ENCODE results near the gene MEGF11. TPM values are rescaled to one million over a fixed set of nuclear protein-coding genes. Genes with fewer than 3 reads are reported as not detected.

Gene MEGF11
- polyA plus RNA-seq, 3 donors = not detected

GRCh38 chr15:66167854-66168253, 85.7 kb downstream of the MEGF11 start:
- Histone ChIP-seq H3K4me2 (replicated peaks; ENCODE audit: extremely low read depth, low read length, poor library complexity, severe bottlenecking) (no peak overlapping the region), H3K36me3 (replicated peaks in 1 of 2; ENCODE audit: control insufficient read depth in 1 of 2, insufficient read depth in 2 of 2, low read length in 2 of 2) (no peaks in the 10 kb centered on the region), H3K9me3 (replicated peaks in 1 of 2; ENCODE audit: control insufficient read depth in 1 of 2, insufficient read depth in 1 of 2, low read length in 2 of 2) (no peaks in the 10 kb centered on the region), H3K79me2 (ENCODE audit: insufficient read depth, low read length) (no peaks in the 10 kb centered on the region), H3K27ac (ENCODE audit: low read depth in 1 of 2, low read length in 2 of 2) (no peak overlapping the region), H3K4me3 (replicated peaks in 1 of 3; ENCODE audit: low read depth in 2 of 3, low read length in 3 of 3) (no peak overlapping the region), H3K27me3 (ENCODE audit: control insufficient read depth in 2 of 2, insufficient read depth in 2 of 2, low read length in 2 of 2) (no peaks in the 10 kb centered on the region), H3K4me1 (ENCODE audit: control insufficient read depth in 1 of 2, insufficient read depth in 2 of 2, low read length in 2 of 2) (no peaks in the 10 kb centered on the region), H2AFZ (ENCODE audit: insufficient read depth, low read depth, low read length, poor library complexity, severe bottlenecking) (no peak overlapping the region), H4K20me1 (ENCODE audit: insufficient read depth, low read length) (no peaks in the 10 kb centered on the region), H3K9ac (ENCODE audit: insufficient read depth, low read length, poor library complexity, severe bottlenecking) (no peak overlapping the region)
- WGBS (ENCODE audit: insufficient coverage) = 92% methylated on average over 7 of the region's 7 CpGs
- no peaks in the 10 kb centered on the region for H3K36me3 Mint-ChIP-seq
- no peaks in the 10 kb centered on the region for H3K4me1 Mint-ChIP-seq
- H3K9me3 Mint-ChIP-seq = no peaks in the 10 kb centered on the region
- no peak for DNase-seq
- TF ChIP-seq, protein P1, sequence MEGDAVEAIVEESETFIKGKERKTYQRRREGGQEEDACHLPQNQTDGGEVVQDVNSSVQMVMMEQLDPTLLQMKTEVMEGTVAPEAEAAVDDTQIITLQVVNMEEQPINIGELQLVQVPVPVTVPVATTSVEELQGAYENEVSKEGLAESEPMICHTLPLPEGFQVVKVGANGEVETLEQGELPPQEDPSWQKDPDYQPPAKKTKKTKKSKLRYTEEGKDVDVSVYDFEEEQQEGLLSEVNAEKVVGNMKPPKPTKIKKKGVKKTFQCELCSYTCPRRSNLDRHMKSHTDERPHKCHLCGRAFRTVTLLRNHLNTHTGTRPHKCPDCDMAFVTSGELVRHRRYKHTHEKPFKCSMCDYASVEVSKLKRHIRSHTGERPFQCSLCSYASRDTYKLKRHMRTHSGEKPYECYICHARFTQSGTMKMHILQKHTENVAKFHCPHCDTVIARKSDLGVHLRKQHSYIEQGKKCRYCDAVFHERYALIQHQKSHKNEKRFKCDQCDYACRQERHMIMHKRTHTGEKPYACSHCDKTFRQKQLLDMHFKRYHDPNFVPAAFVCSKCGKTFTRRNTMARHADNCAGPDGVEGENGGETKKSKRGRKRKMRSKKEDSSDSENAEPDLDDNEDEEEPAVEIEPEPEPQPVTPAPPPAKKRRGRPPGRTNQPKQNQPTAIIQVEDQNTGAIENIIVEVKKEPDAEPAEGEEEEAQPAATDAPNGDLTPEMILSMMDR (IDR thresholded peaks at IDR 0.05) = no peak
- H3K4me3 Mint-ChIP-seq = no peak overlapping the region
- no peak overlapping the region for H3K27ac Mint-ChIP-seq
- intact Hi-C loops (cut with micrococcal nuclease) = no loop called here
- H3K27me3 Mint-ChIP-seq (ENCODE audit: low read depth in 3 of 3) = peaks cover 2 to 12% (median 8%) of the 10 kb centered on the region in 3 donors

DNA sequence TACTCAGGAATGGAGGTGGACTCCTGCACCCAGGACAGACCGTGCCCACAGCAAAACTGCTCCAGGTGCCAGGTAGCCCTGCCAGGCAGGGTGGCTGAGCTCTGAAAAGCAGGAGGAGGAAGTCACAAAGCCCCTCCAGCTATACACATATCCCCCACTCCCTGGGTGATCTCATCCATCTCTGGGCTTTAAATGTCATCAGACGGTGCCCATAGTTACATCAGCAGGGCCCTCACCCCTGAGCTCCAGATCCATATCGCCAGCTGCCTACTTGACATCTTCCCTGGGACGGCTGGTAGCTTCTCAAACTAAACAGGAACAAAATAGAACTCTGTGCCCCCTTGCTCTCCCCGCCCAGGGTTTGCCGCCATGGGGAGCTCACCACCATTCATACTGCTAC, 87.7 kb downstream of the MEGF11 start:
- intact Hi-C loops (cut with micrococcal nuclease) = no loop called here
- Mint-ChIP-seq H3K27ac (no peak overlapping the region), H3K36me3 (no peaks in the 10 kb centered on the region), H3K9me3 (no peaks in the 10 kb centered on the region), H3K27me3 (ENCODE audit: low read depth in 3 of 3) (peaks cover 2 to 8% (median 5%) of the 10 kb centered on the region in 3 donors), H3K4me1 (no peaks in the 10 kb centered on the region), H3K4me3 (no peak overlapping the region)
- Histone ChIP-seq H3K27ac (ENCODE audit: low read depth in 1 of 2, low read length in 2 of 2) (no peak overlapping the region), H3K4me2 (replicated peaks; ENCODE audit: extremely low read depth, low read length, poor library complexity, severe bottlenecking) (no peak overlapping the region), H4K20me1 (ENCODE audit: insufficient read depth, low read length) (no peaks in the 10 kb centered on the region), H3K9me3 (replicated peaks in 1 of 2; ENCODE audit: control insufficient read depth in 1 of 2, insufficient read depth in 1 of 2, low read length in 2 of 2) (no peaks in the 10 kb centered on the region), H2AFZ (ENCODE audit: insufficient read depth, low read depth, low read length, poor library complexity, severe bottlenecking) (no peak overlapping the region), H3K4me1 (ENCODE audit: control insufficient read depth in 1 of 2, insufficient read depth in 2 of 2, low read length in 2 of 2) (no peaks in the 10 kb centered on the region), H3K27me3 (ENCODE audit: control insufficient read depth in 2 of 2, insufficient read depth in 2 of 2, low read length in 2 of 2) (no peaks in the 10 kb centered on the region), H3K9ac (ENCODE audit: insufficient read depth, low read length, poor library complexity, severe bottlenecking) (no peak overlapping the region), H3K36me3 (replicated peaks in 1 of 2; ENCODE audit: control insufficient read depth in 1 of 2, insufficient read depth in 2 of 2, low read length in 2 of 2) (no peaks in the 10 kb centered on the region), H3K4me3 (replicated peaks in 1 of 3; ENCODE audit: low read depth in 2 of 3, low read length in 3 of 3) (no peak overlapping the region), H3K79me2 (ENCODE audit: insufficient read depth, low read length) (no peaks in the 10 kb centered on the region)
- WGBS (ENCODE audit: insufficient coverage) = 96% methylated on average over 5 of the region's 6 CpGs
- no peak for DNase-seq
- TF ChIP-seq, protein P1 (IDR thresholded peaks at IDR 0.05) = no peak
